Stimulated activated effector memory CD8-positive, alpha-beta T cell treated with anti-CD3 and anti-CD28 coated beads, Interleukin-12 subunit alpha, Interleukin-12 subunit beta, amount 100 ng/mL, for 72 hours (primary cell): ENCODE measurements around the gene VWCE.

Experiments used
- ATAC-seq: fragments of 150-1000 bp; cut with Tn5 transposase; 2 replicates; pipeline ENCODE4 v1.10.0; 2021
- DNase-seq, 2 donors: peaks; one replicate each; pipeline ENCODE4 v3.0.0; 2021 to 2022; ENCODE audit warnings: low spot score in 2 of 2
- H3K27ac Mint-ChIP-seq: one replicate; pipeline ENCODE4 v1.8.0; 2022; ENCODE audit warnings: mild to moderate bottlenecking, mixed read lengths
- H3K36me3 Mint-ChIP-seq: one replicate; pipeline ENCODE4 v1.8.0; 2022; ENCODE audit warnings: mild to moderate bottlenecking, mixed read lengths
- H3K4me1 Mint-ChIP-seq: one replicate; pipeline ENCODE4 v1.8.0; 2022; ENCODE audit warnings: mixed read lengths
- H3K4me3 Mint-ChIP-seq: one replicate; pipeline ENCODE4 v1.8.0; 2022; ENCODE audit warnings: mild to moderate bottlenecking, mixed read lengths
- H3K9me3 Mint-ChIP-seq: one replicate; pipeline ENCODE4 v1.8.0; 2022; ENCODE audit warnings: mixed read lengths

VWCE gene

DNA sequence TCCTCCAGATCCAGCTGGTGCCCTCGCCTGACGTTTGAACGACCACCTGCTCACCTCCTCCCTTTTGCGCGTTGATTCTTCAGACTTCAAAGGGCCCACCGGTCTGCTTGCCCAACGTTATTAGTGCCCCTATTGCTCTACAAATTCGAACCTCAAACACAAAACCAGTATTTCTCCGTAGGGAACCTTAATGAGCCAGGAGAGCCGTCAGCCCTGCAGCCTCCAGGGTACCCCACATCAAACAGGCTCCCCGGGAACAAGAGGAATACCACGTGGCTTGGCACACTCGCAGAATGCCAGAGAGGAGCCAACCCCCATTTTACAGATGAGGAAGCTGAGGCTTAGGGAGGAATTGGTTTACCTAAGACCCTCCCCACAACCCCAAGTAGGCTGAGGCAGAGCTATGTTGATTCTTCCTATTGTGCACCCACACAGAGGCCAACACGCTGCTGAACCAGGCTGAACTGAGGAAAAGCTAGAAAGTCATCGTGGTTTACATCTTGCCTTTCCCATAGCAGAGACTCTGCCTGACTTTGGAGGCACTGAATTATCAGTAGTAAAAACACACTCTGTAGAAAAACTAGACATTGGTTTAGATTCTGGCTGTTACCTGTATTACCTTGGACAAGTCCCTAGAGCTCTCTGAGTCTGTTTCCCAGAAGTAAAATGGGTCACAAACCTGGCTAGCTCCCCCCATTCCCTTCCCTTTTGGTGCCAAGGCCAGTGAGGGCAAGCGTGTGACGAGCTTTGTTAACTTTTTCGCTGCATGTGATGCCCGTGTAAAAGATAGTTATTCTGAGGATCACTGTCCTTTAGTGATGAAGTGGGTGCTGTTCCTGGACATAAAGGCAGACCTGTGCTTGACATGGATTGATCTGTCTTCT lies 38.7 kb upstream of the VWCE start:
- DNase-seq (no peak), ATAC-seq (no peak)
- Mint-ChIP-seq H3K27ac (peak overlapping the region; percentile 99), H3K4me3 (peak overlapping the region; percentile 98), H3K4me1 (peaks cover 66% of the 10 kb centered on the region), H3K36me3 (no peaks in the 10 kb centered on the region), H3K9me3 (no peaks in the 10 kb centered on the region)

DNA sequence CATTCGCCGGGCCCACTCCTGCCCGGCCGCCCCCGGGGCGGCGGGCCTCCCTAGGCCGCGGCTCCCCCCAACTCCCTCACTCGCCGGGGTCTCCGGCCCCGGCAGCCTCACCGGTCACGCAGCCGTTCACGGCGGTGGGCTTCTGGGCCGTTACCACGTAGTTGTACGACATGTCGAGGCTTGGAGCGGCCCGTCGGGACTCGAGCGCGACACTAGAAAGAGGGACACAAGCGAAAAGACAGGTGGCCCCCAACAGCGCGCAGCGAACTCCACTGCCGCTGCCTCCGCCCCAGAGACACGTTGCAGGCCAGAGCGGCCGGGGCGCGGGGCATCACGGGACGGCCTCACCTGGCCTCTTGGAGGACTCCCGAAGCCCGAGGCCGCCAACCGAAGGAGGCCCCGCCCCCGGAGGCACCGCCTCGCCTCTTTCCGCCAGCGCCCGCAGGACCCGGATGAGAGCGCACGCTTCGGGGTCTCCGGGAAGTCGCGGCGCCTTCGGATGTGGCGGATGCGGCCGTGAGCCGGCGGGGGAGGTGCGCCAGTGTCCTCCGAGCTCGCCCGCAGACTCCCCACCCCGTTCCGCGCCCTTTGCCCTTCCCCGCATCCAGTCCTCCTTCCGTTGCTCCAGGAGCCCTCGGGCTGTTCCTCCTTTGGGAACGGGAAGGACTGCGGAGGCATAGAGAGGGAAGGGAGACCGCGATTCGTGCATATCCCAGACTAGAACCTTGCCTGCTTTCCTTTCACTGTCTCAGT lies 37.9 kb upstream of the VWCE start, which contains the start of the genes DDB1 and TKFC:
TSS of gene DDB1 (minus strand) at position 309 of the 753 bp plus-strand sequence. CDS start at position 172, 137 bp downstream.
TSS of gene TKFC (plus strand) at position 432 of the 753 bp plus-strand sequence. CDS start 1,501 bp downstream, outside the sequence.
- DNase-seq (peak; percentile 96 to 98), ATAC-seq (peak; percentile 95)
- Mint-ChIP-seq H3K27ac (peak within 1 kb of the TSS; percentile 99), H3K4me3 (peak within 1 kb of the TSS; percentile 98), H3K36me3 (no peaks in the 10 kb centered on the region), H3K4me1 (peaks cover 66% of the 10 kb centered on the region), H3K9me3 (no peaks in the 10 kb centered on the region)

GRCh38 chr11:61332281-61332796 lies 37.2 kb upstream of the VWCE start:
- DNase-seq (no peak), ATAC-seq (no peak)
- Mint-ChIP-seq H3K9me3 (no peaks in the 10 kb centered on the region), H3K36me3 (no peaks in the 10 kb centered on the region), H3K4me3 (peak overlapping the region; percentile 98), H3K27ac (peak overlapping the region; percentile 99), H3K4me1 (peaks cover 66% of the 10 kb centered on the region)

DNA sequence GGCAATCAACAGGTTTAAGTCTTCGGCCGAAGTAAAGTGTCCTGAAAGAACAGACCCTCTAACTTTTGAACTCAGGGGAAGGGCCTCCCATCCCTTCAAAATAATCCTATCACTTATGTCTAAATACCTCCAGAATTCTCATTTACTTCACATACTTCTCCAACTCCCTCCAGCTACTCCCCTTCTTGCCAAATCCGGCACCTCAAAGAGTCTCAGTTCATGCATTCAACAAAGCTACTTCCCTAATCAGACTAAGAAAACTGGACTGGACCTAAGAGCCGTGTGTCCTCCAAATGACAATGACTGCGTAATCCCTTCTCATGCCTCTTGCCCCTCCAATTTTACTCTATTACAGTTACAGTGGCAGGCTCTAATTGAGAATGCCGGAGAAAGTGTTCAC lies 36.5 kb upstream of the VWCE start:
- Mint-ChIP-seq H3K4me1 (peaks cover 60% of the 10 kb centered on the region), H3K36me3 (no peaks in the 10 kb centered on the region), H3K9me3 (no peaks in the 10 kb centered on the region), H3K27ac (peak overlapping the region; percentile 99), H3K4me3 (peak overlapping the region; percentile 98)
- DNase-seq (no peak), ATAC-seq (no peak)

- Mint-ChIP-seq H3K36me3 (no peaks in the 10 kb centered on the region), H3K4me3 (no peak overlapping the region), H3K9me3 (no peaks in the 10 kb centered on the region), H3K4me1 (peaks cover 52% of the 10 kb centered on the region), H3K27ac (peak overlapping the region; percentile 99)
- ATAC-seq (no peak), DNase-seq (no peak)
Measured at GRCh38 chr11:61329871-61330270, 34.8 kb upstream of the VWCE start.

- ATAC-seq (no peak), DNase-seq (no peak)
- Mint-ChIP-seq H3K27ac (no peak overlapping the region), H3K4me3 (no peak overlapping the region), H3K36me3 (no peaks in the 10 kb centered on the region), H3K4me1 (peaks cover 41% of the 10 kb centered on the region), H3K9me3 (no peaks in the 10 kb centered on the region)
Measured at GRCh38 chr11:61328351-61328750, 33.2 kb upstream of the VWCE start.

DNA sequence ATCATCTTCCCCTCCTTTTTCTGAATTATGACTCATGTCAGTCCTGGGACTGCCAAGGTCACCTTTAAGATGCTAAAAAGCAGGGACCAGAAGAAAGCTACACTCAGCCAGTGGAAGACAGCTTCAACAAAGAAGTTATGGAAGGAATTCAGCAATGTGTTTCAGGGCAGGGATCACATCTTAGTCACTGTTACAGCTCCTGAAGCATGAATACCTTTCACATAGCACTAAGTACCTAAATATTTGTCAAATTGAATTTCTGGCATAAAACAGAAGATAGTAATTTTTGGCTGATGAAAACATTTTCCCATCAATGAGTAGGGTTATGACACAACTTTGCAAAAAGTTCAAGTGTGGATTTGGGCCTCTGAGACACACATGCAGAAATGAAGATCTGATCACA lies 32.6 kb upstream of the VWCE start:
- peak overlapping the region; percentile 48 for H3K27ac Mint-ChIP-seq
- peaks cover 36% of the 10 kb centered on the region for H3K4me1 Mint-ChIP-seq
- DNase-seq (no peak), ATAC-seq (no peak)
- H3K36me3 Mint-ChIP-seq, result no peaks in the 10 kb centered on the region
- H3K9me3 Mint-ChIP-seq, result no peaks in the 10 kb centered on the region
- no peak overlapping the region for H3K4me3 Mint-ChIP-seq

DNA sequence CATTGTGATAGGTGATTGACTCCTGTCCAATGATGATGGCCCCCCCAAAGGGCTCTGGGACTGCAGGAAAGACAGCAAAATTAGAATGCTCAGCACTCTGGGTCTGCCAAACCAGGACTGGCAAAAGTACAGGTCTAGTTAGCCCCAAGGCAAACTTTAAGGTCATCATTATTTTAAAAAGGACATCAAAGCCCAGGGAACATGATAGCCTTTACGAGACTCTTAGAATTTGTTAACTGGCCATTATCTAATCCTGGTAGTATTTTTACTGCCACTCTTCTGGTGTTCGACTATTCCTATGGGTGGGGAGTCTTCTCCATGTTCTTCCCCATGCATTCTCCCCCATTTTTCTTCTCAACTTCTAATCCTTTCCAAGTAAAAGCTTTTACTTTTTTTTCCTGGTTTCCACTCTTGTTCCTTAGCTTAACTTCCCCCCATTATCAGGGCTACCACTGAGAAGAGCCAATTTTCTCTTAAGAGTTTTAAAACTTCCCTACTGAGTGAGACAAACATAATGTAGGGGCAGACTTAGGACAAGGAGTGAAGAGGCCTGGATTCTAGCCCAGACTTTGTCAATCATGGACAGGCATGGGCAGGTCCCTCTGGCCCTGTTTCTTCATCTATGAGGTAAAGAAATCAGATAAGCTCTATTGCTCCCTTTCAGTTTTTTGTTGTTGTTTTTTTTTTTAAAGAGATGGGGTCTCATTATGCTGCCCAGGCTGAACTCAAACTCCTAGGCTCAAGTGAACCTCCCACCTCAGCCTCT lies 30.7 kb upstream of the VWCE start:
- no peaks in the 10 kb centered on the region for H3K36me3 Mint-ChIP-seq
- H3K9me3 Mint-ChIP-seq, result no peaks in the 10 kb centered on the region
- no peak overlapping the region for H3K4me3 Mint-ChIP-seq
- peak overlapping the region; percentile 72 for H3K27ac Mint-ChIP-seq
- no peak for DNase-seq
- ATAC-seq, result no peak
- peaks cover 18% of the 10 kb centered on the region for H3K4me1 Mint-ChIP-seq

DNA sequence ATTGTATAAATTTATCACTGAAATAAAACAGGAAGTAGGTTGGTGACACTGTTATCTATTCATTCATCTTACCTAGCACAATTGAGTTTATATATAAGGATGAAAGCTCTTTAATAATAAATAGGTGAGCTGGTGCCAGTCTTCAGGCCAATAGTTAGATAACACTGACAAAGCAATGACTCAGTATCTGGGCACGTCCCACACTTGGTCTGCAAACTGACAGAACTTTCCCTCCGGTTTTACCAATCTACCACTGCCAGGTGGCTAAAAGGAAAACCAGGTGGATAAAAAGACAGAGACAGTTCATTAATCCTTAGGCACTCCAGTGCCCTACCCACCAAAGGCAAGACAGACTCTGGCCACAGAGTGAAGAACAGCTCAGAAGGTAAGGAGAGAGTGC lies 20.1 kb upstream of the VWCE start:
- no peak for ATAC-seq
- Mint-ChIP-seq H3K27ac (peak overlapping the region; percentile 76), H3K9me3 (no peaks in the 10 kb centered on the region), H3K4me3 (no peak overlapping the region), H3K36me3 (no peaks in the 10 kb centered on the region), H3K4me1 (peaks cover 4% of the 10 kb centered on the region)
- no peak for DNase-seq

- no peak overlapping the region for H3K4me3 Mint-ChIP-seq
- peaks cover 11% of the 10 kb centered on the region for H3K4me1 Mint-ChIP-seq
- no peaks in the 10 kb centered on the region for H3K36me3 Mint-ChIP-seq
- no peak overlapping the region for H3K27ac Mint-ChIP-seq
- ATAC-seq (no peak), DNase-seq (no peak)
- H3K9me3 Mint-ChIP-seq, result no peaks in the 10 kb centered on the region
Measured at GRCh38 chr11:61310749-61311148, 15.6 kb upstream of the VWCE start.

GRCh38 chr11:61309739-61310138 lies 14.6 kb upstream of the VWCE start:
- peak in 1 of 2 donors; percentile 69 for DNase-seq
- Mint-ChIP-seq H3K36me3 (no peaks in the 10 kb centered on the region), H3K4me3 (no peak overlapping the region), H3K4me1 (peaks cover 11% of the 10 kb centered on the region), H3K9me3 (no peaks in the 10 kb centered on the region), H3K27ac (no peak overlapping the region)
- ATAC-seq, result peak; percentile 96

- DNase-seq (no peak), ATAC-seq (no peak)
- Mint-ChIP-seq H3K36me3 (no peaks in the 10 kb centered on the region), H3K9me3 (no peaks in the 10 kb centered on the region), H3K4me1 (peaks cover 11% of the 10 kb centered on the region), H3K4me3 (no peak overlapping the region), H3K27ac (no peak overlapping the region)
Measured at GRCh38 chr11:61309141-61309540, 14.0 kb upstream of the VWCE start.

DNA sequence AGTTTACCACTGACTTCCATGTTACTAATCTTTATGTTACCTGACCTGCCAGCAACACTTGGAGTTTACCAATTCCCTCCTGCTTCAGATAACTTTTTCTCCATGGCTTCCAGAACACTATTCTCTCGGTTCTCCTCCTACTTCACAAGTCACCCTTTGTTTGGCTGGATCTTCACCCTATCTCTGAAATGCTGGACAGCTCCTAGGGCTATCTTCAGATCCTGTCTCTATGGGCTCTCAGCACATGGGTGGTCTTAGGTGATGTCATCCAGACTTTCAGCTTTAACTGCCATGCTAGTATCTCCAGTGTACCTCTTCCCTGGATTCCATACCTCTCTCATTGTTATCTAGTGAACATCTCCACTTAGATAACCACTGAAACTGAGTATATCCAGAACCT lies 12.2 kb upstream of the VWCE start:
- no peak for DNase-seq
- Mint-ChIP-seq H3K4me3 (no peak overlapping the region), H3K9me3 (no peaks in the 10 kb centered on the region), H3K4me1 (peaks cover 11% of the 10 kb centered on the region), H3K27ac (no peak overlapping the region), H3K36me3 (no peaks in the 10 kb centered on the region)
- ATAC-seq, result no peak

GRCh38 chr11:61306221-61306620 lies 11.1 kb upstream of the VWCE start:
- no peak overlapping the region for H3K4me3 Mint-ChIP-seq
- H3K4me1 Mint-ChIP-seq, result peaks cover 11% of the 10 kb centered on the region
- ATAC-seq (peak; percentile 38), DNase-seq (no peak)
- no peak overlapping the region for H3K27ac Mint-ChIP-seq
- no peaks in the 10 kb centered on the region for H3K9me3 Mint-ChIP-seq
- no peaks in the 10 kb centered on the region for H3K36me3 Mint-ChIP-seq

GRCh38 chr11:61305417-61305816 lies 10.3 kb upstream of the VWCE start:
- ATAC-seq, result no peak
- no peaks in the 10 kb centered on the region for H3K36me3 Mint-ChIP-seq
- no peaks in the 10 kb centered on the region for H3K9me3 Mint-ChIP-seq

More at GRCh38 chr11:61305417-61305816, 10.3 kb upstream of the VWCE start:
- Mint-ChIP-seq H3K27ac (no peak overlapping the region), H3K4me1 (peaks cover 9% of the 10 kb centered on the region), H3K4me3 (no peak overlapping the region)
- DNase-seq, result no peak
